Adrenal gland (tissue), 5 donors: ENCODE data around the gene TNFSF11.

Experiments
- CTCF ChIP-seq, 6 experiments: fragments of 450-650 bp in 4 of 6; fragments of 200-600 bp in 2 of 6; sonication (generic) in 1 of 6; IDR thresholded peaks; 1 replicate in 5 of 6; 2 replicates in 1 of 6; pipeline versions ENCODE4 v1.5.1 to v1.8.0; 2016 to 2021; ENCODE audit warnings: antibody characterized with exemption in 6 of 6, mild to moderate bottlenecking in 2 of 6, moderate library complexity in 1 of 6
- POLR2A ChIP-seq, 2 donors: fragments of 450-650 bp; IDR thresholded peaks; one replicate each; pipeline ENCODE4 v1.6.1; 2017; ENCODE audit warnings: antibody characterized with exemption in 2 of 2, mild to moderate bottlenecking in 2 of 2, moderate library complexity in 1 of 2
- donor health status: DM: no; HTN: no; CAD: no.

GRCh38 chr13:42656161-42656560 is 82.2 kb downstream of the TNFSF11 start:
- TF ChIP-seq POLR2A (IDR thresholded peaks at IDR 0.05) (no peak), CTCF (IDR thresholded peaks at IDR 0.05) (no peak)
